GM21723 (cell line): ENCODE data around the gene EPB41L4A.
A peak's percentile ranks its signal among the peaks of the same experiment; 100 is the strongest.
"Not testable (repeated sequence)": the region's sequence is repeated elsewhere in the genome, so short reads cannot be mapped to it uniquely, and the experiment has no call there.

Experiments used
- ATAC-seq: cut with Tn5 transposase; IDR thresholded peaks from one replicate; pipeline ENCODE4 v1.9.1; 2021; ENCODE audit warnings: mild to moderate bottlenecking, moderate library complexity; ENCODE audit not compliant: unreplicated experiment

EPB41L4A gene

GRCh38 chr5:112360740-112361139 lies 58.3 kb downstream of the EPB41L4A start:
- ATAC-seq, result not testable (repeated sequence)

- ATAC-seq, result no peak
Measured at GRCh38 chr5:112356178-112356956, 62.7 kb downstream of the EPB41L4A start.

GRCh38 chr5:112355058-112355685 lies 63.9 kb downstream of the EPB41L4A start:
- no peak for ATAC-seq

GRCh38 chr5:112353678-112354077 lies 65.4 kb downstream of the EPB41L4A start:
- ATAC-seq, result no peak

- ATAC-seq, result no peak
Measured at GRCh38 chr5:112351225-112351624, 67.9 kb downstream of the EPB41L4A start.

GRCh38 chr5:112350626-112351025 lies 68.5 kb downstream of the EPB41L4A start:
- ATAC-seq, result no peak

GRCh38 chr5:112349371-112349770 lies 69.7 kb downstream of the EPB41L4A start:
- ATAC-seq, result no peak

- no peak for ATAC-seq
Measured at GRCh38 chr5:112348915-112349314, 70.2 kb downstream of the EPB41L4A start.

GRCh38 chr5:112348387-112348786 lies 70.7 kb downstream of the EPB41L4A start:
- ATAC-seq, result no peak

- ATAC-seq, result peak; percentile 65
Measured at GRCh38 chr5:112346411-112347044, 72.5 kb downstream of the EPB41L4A start.

- no peak for ATAC-seq
Measured at GRCh38 chr5:112344540-112344939, 74.5 kb downstream of the EPB41L4A start.

- no peak for ATAC-seq
Measured at GRCh38 chr5:112342389-112342788, 76.7 kb downstream of the EPB41L4A start.

GRCh38 chr5:112339761-112340160 lies 79.3 kb downstream of the EPB41L4A start:
- ATAC-seq, result no peak

- no peak for ATAC-seq
Measured at GRCh38 chr5:112338681-112339337, 80.3 kb downstream of the EPB41L4A start.

GRCh38 chr5:112333331-112333781 lies 85.7 kb downstream of the EPB41L4A start:
- no peak for ATAC-seq

- ATAC-seq, result no peak
Measured at GRCh38 chr5:112331892-112332291, 87.2 kb downstream of the EPB41L4A start.

GRCh38 chr5:112329419-112330090 lies 89.5 kb downstream of the EPB41L4A start:
- peak; percentile 85 for ATAC-seq

GRCh38 chr5:112323166-112323565 lies 95.9 kb downstream of the EPB41L4A start:
- no peak for ATAC-seq

GRCh38 chr5:112320408-112320807 lies 98.7 kb downstream of the EPB41L4A start:
- no peak for ATAC-seq

- no peak for ATAC-seq
Measured at GRCh38 chr5:112318346-112318745, 100.7 kb downstream of the EPB41L4A start.

- ATAC-seq, result no peak
Measured at GRCh38 chr5:112317866-112318265, 101.2 kb downstream of the EPB41L4A start.
